Colon (tissue), 2 donors: Measurements from ENCODE around the gene ADAM15.

Experiments
- FAIRE-seq: peaks from 2 replicates; lab custom pipeline; 2012; peaks lifted over from hg19 to GRCh38; lab: Jason Lieb, UNC
- donor health status: control.
- donor health status: control.

ADAM15 gene

GRCh38 chr1:155012776-155013602 lies 38.1 kb upstream of the ADAM15 start:
- FAIRE-seq, result no peak

- no peak for FAIRE-seq
These were observed 37.5 kb upstream of the ADAM15 start for GRCh38 chr1:155013632-155014031.

GRCh38 chr1:155014709-155015508 lies 36.2 kb upstream of the ADAM15 start:
- FAIRE-seq, result no peak

- no peak for FAIRE-seq
These were observed 35.4 kb upstream of the ADAM15 start for GRCh38 chr1:155015527-155016230.

GRCh38 chr1:155016231-155016831 lies 34.8 kb upstream of the ADAM15 start:
- FAIRE-seq, result no peak

- no peak for FAIRE-seq
These were observed 33.8 kb upstream of the ADAM15 start for GRCh38 chr1:155017041-155017945.

DNA sequence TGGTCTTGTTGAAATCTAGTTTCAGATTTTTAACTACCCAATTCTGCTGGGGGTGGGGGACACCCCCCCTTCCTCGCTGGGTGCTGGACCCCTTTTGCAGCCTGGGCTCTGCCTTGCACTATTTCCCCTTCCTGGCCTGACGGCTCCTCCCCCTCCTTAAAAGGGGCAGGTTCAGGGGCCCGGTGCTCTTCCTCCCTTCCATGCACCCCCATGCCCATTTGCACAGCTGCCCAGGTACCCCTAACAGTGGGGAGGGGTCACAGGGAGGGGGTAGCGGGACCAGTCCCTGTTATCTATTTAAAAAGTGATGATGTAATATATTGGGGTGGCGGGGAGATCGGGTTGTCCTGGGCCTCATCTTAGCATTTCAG lies 33.2 kb upstream of the ADAM15 start:
- no peak for FAIRE-seq

DNA sequence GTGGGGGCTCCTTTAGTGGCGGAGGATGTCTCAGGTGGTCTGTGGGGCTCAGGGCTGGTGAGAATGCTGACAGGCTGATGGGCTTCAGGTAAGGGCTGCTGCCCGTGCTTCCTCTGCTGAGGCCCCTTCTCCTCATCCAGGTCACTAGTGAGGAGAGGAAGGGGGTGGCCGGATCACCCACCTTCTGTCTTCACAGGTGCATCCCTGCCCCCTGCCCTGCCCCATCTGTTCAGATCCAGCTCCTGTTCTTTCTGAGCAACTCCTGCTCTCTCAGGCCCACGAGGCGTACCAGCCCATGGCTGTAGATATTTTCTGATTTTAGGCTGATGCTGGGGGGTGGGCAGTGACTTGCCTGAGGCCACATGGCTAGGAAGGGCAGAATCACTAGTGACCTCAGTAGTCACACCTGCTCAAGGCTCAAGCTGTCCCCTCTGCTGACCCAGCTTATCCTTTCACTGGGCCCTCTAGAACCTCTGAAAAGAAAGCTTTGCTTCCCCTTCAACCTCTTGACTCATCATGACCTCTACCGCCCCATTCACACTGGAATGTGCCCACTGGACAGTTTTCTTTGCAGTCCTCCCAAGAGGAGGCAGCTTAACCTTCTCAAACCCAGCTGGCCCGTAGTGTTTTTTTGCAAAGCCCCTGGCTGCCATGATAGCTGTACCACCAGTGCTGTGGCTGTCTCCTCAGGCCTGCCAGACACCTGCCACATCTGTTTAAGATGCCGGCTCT lies 32.3 kb upstream of the ADAM15 start:
- no peak for FAIRE-seq

DNA sequence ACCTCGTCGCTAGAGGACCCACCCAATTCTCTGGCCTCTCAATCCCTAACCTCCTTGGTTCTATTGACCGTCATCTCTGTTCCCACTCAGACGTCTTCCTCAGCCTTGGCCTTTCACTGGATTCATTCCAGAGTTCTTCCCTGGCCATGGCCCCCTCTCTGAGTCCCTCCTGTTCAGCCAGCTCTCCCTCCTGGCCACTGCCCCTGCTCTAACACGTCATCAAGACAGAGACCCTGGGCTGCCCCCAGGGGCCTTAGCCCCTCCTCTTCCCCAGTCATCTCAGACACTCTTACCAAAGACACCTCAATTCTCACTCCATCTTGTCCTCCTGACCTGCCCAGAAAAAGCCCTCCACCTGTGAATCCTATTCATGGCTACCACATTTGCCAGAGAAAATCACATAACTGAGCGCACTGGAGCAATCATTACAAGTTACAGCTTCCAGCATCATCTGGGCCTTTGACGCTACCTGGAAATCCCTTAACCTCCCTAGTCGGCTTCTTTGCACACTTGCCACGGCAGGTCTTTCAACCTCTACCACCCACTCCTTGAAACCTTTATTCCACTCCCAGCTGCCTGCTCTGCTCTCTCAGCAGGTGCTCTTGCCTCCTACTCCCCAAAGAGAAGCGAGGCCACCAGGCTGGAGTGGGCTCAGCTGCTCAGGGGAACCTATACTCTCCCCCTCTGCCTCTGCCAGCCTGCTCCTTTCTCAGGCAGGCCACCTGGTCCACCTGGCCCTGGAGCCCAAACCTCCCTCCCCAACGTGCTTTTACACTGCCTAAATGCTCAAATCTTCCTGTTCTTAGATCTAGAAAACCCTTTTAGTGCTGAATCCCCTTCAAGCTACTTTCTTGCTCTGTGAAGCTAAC lies 31.5 kb upstream of the ADAM15 start:
- FAIRE-seq, result no peak

GRCh38 chr1:155022136-155022926 lies 28.8 kb upstream of the ADAM15 start:
- no peak for FAIRE-seq

DNA sequence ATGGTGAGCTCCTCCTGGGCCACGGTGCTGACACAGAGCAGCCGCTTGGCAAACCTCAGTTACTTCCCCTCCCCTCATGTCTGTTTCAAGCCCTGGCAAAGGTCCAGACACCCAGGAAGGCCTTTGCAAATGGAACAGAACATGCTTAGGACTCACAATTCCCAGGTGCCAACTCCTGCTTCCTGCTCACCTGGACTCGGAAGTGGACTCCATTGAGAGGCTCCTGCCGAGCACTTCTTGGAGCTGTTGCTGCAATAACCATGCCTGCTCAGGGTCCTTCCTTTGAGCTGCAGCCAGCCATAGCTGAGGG lies 28.2 kb upstream of the ADAM15 start:
- FAIRE-seq, result no peak

DNA sequence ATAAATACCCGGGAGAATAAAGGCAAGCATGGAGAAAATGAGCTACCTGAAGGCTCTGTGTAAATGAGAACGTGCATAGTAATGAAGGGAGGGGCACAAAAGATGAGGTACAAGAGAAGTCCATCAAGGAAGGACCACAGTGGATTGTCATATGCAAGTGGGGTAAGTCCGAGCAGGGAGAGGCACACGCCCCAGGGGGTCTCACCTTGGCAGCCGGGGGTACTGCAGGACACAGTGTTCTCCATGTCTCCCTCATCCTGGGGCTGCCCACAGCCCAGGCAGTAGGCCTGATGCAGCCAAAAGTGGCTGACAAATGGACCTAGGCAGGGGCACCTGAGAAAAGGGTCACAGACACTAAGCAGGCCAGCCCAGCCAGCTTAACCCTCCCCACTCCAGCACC lies 27.5 kb upstream of the ADAM15 start:
- FAIRE-seq, result no peak

DNA sequence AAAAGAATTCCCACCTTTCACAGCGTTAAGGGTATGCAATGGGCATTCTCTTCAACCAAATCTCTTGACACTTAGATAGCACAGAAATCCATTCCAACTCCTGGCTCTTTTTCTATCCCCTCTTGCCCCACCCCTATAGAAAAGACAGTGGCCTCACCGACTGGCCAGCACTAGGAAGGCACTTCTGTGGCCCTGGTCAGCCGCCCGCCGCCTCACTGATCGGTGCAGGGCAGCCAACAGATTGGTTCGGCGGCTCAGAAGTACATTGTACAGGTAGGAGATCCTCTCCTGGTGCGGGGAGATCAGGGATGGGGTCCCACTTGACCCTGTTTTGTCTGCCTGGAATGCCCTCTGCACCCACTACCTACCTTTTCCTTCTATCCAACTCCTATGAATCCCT lies 26.8 kb upstream of the ADAM15 start:
- no peak for FAIRE-seq

GRCh38 chr1:155026154-155026553 lies 25.0 kb upstream of the ADAM15 start:
- FAIRE-seq, result no peak

DNA sequence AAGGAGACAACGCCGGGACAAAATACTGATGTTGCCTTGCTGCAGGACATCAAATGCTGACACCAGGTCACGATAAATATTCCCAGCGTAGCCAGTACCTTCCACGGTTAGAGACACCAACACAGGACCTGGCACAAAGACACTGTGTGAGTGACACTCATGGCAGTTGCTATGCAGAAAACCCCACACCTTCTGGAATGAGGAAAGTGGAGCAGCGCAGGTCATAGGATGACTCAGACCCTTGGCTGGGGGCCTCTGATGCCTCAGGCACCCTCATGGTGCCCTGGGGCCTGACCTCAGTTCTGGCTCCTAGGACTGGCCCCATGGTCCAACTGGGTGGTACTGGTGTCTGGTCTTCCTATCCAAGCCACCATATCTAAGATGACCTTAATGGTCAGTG lies 24.5 kb upstream of the ADAM15 start:
- no peak for FAIRE-seq

- no peak for FAIRE-seq
These were observed 21.4 kb upstream of the ADAM15 start for GRCh38 chr1:155029513-155030242.

DNA sequence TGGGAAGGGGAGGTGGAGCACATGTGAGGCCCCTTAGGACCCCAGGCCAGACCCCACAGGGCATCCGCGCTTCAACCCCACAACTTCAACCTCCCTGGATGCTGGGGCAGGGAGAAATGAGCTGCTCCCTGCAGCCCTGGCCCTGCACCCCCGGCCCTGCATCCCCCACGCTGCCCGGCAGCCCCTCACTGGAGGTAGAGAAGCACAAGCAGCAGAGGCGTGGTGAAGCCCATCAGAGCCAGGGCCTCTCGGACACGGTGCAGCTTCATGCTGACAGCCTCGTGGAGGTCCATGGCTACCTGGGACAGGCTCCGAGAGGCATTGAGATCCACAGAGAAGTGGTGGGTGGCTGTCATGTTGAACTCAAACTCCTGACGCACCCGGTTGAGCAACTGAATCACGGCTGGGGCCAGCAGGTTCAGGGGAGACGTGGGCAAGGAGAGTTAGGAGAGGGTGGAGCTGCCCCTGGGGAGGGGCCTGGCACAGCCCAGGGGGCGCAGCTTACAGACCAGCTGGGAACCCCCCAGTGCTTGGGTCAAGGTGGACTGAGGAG lies 20.8 kb upstream of the ADAM15 start:
- no peak for FAIRE-seq

- no peak for FAIRE-seq
These were observed 20.2 kb upstream of the ADAM15 start for GRCh38 chr1:155030899-155031298.
